NB4 (cell line): ENCODE results near the gene NFIA.

Experiments
- DNase-seq: peaks from one replicate; pipeline ENCODE4 v3.0.0; 2010; ENCODE audit warnings: low read depth
- H3K4me3 ChIP-seq: one replicate; pipeline ENCODE4 v1.5.1; 2011; ENCODE audit warnings: mild to moderate bottlenecking, low read depth, low read length, moderate library complexity
- CTCF ChIP-seq: IDR thresholded peaks from one replicate; pipeline ENCODE4 v1.5.1; 2012; ENCODE audit warnings: low read depth, low read length
- MAX ChIP-seq: IDR thresholded peaks from 2 replicates; pipeline ENCODE4 v1.6.1; 2011; ENCODE audit warnings: low read depth, low read length
- MYC ChIP-seq: IDR thresholded peaks from 2 replicates; pipeline ENCODE4 v1.6.1; 2011; ENCODE audit warnings: low read depth, low read length
- POLR2A ChIP-seq: IDR thresholded peaks from 2 replicates; pipeline ENCODE4 v1.6.1; 2011; ENCODE audit warnings: mild to moderate bottlenecking; ENCODE audit not compliant: insufficient read length; ENCODE audit errors: extremely low read depth

NFIA gene

GRCh38 chr1:61326713-61327112, 244.4 kb downstream of the NFIA start:
- no peak for TF ChIP-seq MAX
- no peak for DNase-seq
- no peak overlapping the region for H3K4me3 ChIP-seq

- no peak for DNase-seq
- no peak for TF ChIP-seq POLR2A
- TF ChIP-seq MYC: no peak
- TF ChIP-seq CTCF: no peak
- TF ChIP-seq MAX: no peak
- no peak overlapping the region for H3K4me3 ChIP-seq
Measured at GRCh38 chr1:61327436-61327835, 245.1 kb downstream of the NFIA start.

GRCh38 chr1:61329556-61329955, 247.2 kb downstream of the NFIA start:
- no peak overlapping the region for H3K4me3 ChIP-seq
- DNase-seq: no peak
- TF ChIP-seq MYC (no peak), POLR2A (no peak), MAX (no peak), CTCF (no peak)

- no peak for DNase-seq
- TF ChIP-seq CTCF (no peak), MAX (no peak), MYC (no peak), POLR2A (no peak)
- no peak overlapping the region for H3K4me3 ChIP-seq
Measured at GRCh38 chr1:61330018-61330417, 247.7 kb downstream of the NFIA start.

- no peak for DNase-seq
- no peak for TF ChIP-seq MYC
- no peak for TF ChIP-seq CTCF
- TF ChIP-seq POLR2A: no peak
- TF ChIP-seq MAX: no peak
- H3K4me3 ChIP-seq: no peak overlapping the region
Measured at GRCh38 chr1:61330571-61330970, 248.2 kb downstream of the NFIA start.

GRCh38 chr1:61332196-61332753, 249.9 kb downstream of the NFIA start:
- no peak for DNase-seq
- no peak overlapping the region for H3K4me3 ChIP-seq
- TF ChIP-seq POLR2A (no peak), MYC (no peak), MAX (no peak)

GRCh38 chr1:61332796-61333195, 250.4 kb downstream of the NFIA start:
- H3K4me3 ChIP-seq: no peak overlapping the region
- TF ChIP-seq CTCF (no peak), MAX (no peak), POLR2A (no peak), MYC (no peak)
- no peak for DNase-seq
